Activated CD4-positive, CD25-positive, alpha-beta regulatory T cell (primary cell): ENCODE results near the gene NOL7.

Experiments used
- DNase-seq, 4 experiments: peaks; one replicate each; lab custom pipeline; 2025; lab: John Stamatoyannopoulos, UW

Gene NOL7

GRCh38 chr6:13654496-13654895, 39.4 kb downstream of the NOL7 start:
- DNase-seq = no peak

- DNase-seq = no peak
These were observed 40.6 kb downstream of the NOL7 start for GRCh38 chr6:13655700-13656099.

GRCh38 chr6:13660273-13660672, 45.1 kb downstream of the NOL7 start:
- no peak for DNase-seq

- DNase-seq = no peak
These were observed 45.8 kb downstream of the NOL7 start for GRCh38 chr6:13660893-13661292.

- DNase-seq = no peak
These were observed 46.5 kb downstream of the NOL7 start for GRCh38 chr6:13661647-13662046.

GRCh38 chr6:13662651-13663334, 47.7 kb downstream of the NOL7 start:
- no peak for DNase-seq

- DNase-seq = no peak
These were observed 48.9 kb downstream of the NOL7 start for GRCh38 chr6:13663986-13664385.

GRCh38 chr6:13664703-13665352, 49.7 kb downstream of the NOL7 start:
- DNase-seq = no peak

- DNase-seq = no peak
These were observed 51.3 kb downstream of the NOL7 start for GRCh38 chr6:13666194-13667105.

GRCh38 chr6:13667655-13668054, 52.5 kb downstream of the NOL7 start:
- no peak for DNase-seq

- no peak for DNase-seq
These were observed 53.3 kb downstream of the NOL7 start for GRCh38 chr6:13668291-13668928.

- DNase-seq = no peak
These were observed 54.3 kb downstream of the NOL7 start for GRCh38 chr6:13669476-13669875.
